WERI-Rb-1 (cell line): Measurements from ENCODE around the gene DNAH10.

Experiments used
- DNase-seq: peaks from one replicate; pipeline ENCODE4 v3.0.0-alpha.2; 2020
- H3K27ac ChIP-seq: fragments of 250-450 bp; sonication (Bioruptor Pico); 2 replicates; pipeline ENCODE4 v1.5.1; 2020; ENCODE audit warnings: mild to moderate bottlenecking, moderate library complexity
- H3K27me3 ChIP-seq: fragments of 250-450 bp; sonication (Bioruptor Pico); 2 replicates; pipeline ENCODE4 v1.5.1; 2021; ENCODE audit warnings: mild to moderate bottlenecking, low read depth, moderate library complexity; ENCODE audit not compliant: insufficient read depth, severe bottlenecking
- H3K36me3 ChIP-seq: fragments of 250-450 bp; sonication (Bioruptor Pico); 2 replicates; pipeline ENCODE4 v1.5.1; 2020; ENCODE audit warnings: mild to moderate bottlenecking, moderate library complexity
- H3K4me3 ChIP-seq: 2 replicates; pipeline ENCODE4 v1.5.1; 2011; ENCODE audit warnings: low read depth, mild to moderate bottlenecking, control low read depth, low read length
- H3K9me3 ChIP-seq: fragments of 250-450 bp; sonication (Bioruptor Pico); 2 replicates; pipeline ENCODE4 v1.5.1; 2021; ENCODE audit warnings: mild to moderate bottlenecking, moderate library complexity; ENCODE audit not compliant: severe bottlenecking
- CTCF ChIP-seq: IDR thresholded peaks from 2 replicates; pipeline ENCODE4 v1.5.1; 2011; ENCODE audit warnings: low read depth, mild to moderate bottlenecking, control low read depth, inconsistent platforms, low read length

The DNAH10 gene

GRCh38 chr12:123890536-123890902 is 128.4 kb downstream of the DNAH10 start:
- Histone ChIP-seq H3K9me3 (no peaks in the 10 kb centered on the region), H3K27me3 (no peaks in the 10 kb centered on the region), H3K27ac (no peak overlapping the region), H3K36me3 (no peaks in the 10 kb centered on the region), H3K4me3 (no peak overlapping the region)
- TF ChIP-seq CTCF: no peak
- no peak for DNase-seq

- H3K9me3 ChIP-seq: no peaks in the 10 kb centered on the region
- no peak overlapping the region for H3K27ac ChIP-seq
- no peaks in the 10 kb centered on the region for H3K36me3 ChIP-seq
- TF ChIP-seq CTCF: no peak
- H3K4me3 ChIP-seq: no peak overlapping the region
- H3K27me3 ChIP-seq: no peaks in the 10 kb centered on the region
- DNase-seq: no peak
These were observed 128.9 kb downstream of the DNAH10 start for GRCh38 chr12:123891011-123891410.

GRCh38 chr12:123891516-123892179 is 129.5 kb downstream of the DNAH10 start:
- H3K27me3 ChIP-seq: no peaks in the 10 kb centered on the region
- H3K4me3 ChIP-seq: no peak overlapping the region
- TF ChIP-seq CTCF: no peak
- H3K36me3 ChIP-seq: no peaks in the 10 kb centered on the region
- no peaks in the 10 kb centered on the region for H3K9me3 ChIP-seq
- H3K27ac ChIP-seq: no peak overlapping the region
- no peak for DNase-seq

GRCh38 chr12:123892180-123892559 is 130.1 kb downstream of the DNAH10 start:
- no peak for DNase-seq
- H3K27me3 ChIP-seq: no peaks in the 10 kb centered on the region
- H3K36me3 ChIP-seq: no peaks in the 10 kb centered on the region
- no peak for TF ChIP-seq CTCF
- no peak overlapping the region for H3K27ac ChIP-seq
- H3K9me3 ChIP-seq: no peaks in the 10 kb centered on the region
- no peak overlapping the region for H3K4me3 ChIP-seq

- no peak overlapping the region for H3K27ac ChIP-seq
- TF ChIP-seq CTCF: no peak
- H3K9me3 ChIP-seq: no peaks in the 10 kb centered on the region
- no peaks in the 10 kb centered on the region for H3K27me3 ChIP-seq
- H3K4me3 ChIP-seq: no peak overlapping the region
- no peak for DNase-seq
- H3K36me3 ChIP-seq: no peaks in the 10 kb centered on the region
These were observed 130.8 kb downstream of the DNAH10 start for GRCh38 chr12:123892853-123893252.

- Histone ChIP-seq H3K9me3 (no peaks in the 10 kb centered on the region), H3K27ac (no peak overlapping the region), H3K27me3 (no peaks in the 10 kb centered on the region), H3K36me3 (no peaks in the 10 kb centered on the region), H3K4me3 (no peak overlapping the region)
- no peak for TF ChIP-seq CTCF
- DNase-seq: no peak
These were observed 131.2 kb downstream of the DNAH10 start for GRCh38 chr12:123893276-123893675.
